ENCODE data around the gene WSB1. TPM values are rescaled to one million over a fixed set of nuclear protein-coding genes. Genes with fewer than 3 reads are reported as not detected.

Gene WSB1
- total and polyA plus RNA-seq, 2 of the 8 experiments (the other 6 are each of a cell fraction or from before 2014, with no cell fraction given), result 113 to 140 TPM

GRCh38 chr17:27332047-27332393, 38.1 kb downstream of the WSB1 start:
- Histone ChIP-seq H4K91ac (replicated peaks; ENCODE audit: insufficient read length, low read length) (peak overlapping the region; percentile 69), H3K79me1 (ENCODE audit: low read depth, low read length) (no peaks in the 10 kb centered on the region), H2BK12ac (ENCODE audit: low read depth, low read length) (peak overlapping the region; percentile 98; the same call in 1 of the 2 replicates), H3K4ac (replicated peaks; ENCODE audit: insufficient read length, low read depth, low read length) (peak overlapping the region; percentile 36), H3K27ac (ENCODE audit: low read depth, low read length) (no peak overlapping the region), H4K5ac (ENCODE audit: insufficient read length, low read depth, low read length) (no peak overlapping the region), H3K14ac (ENCODE audit: insufficient read length) (no peak overlapping the region), H3K18ac (ENCODE audit: extremely low read depth, low read length) (peak overlapping the region; percentile 24), H4K8ac (ENCODE audit: extremely low read depth, insufficient read depth, low read length) (no peak overlapping the region), H3K27me3 (replicated peaks in 1 of 4; ENCODE audit: control insufficient read depth in 3 of 4, extremely low read depth in 1 of 4, insufficient read depth in 3 of 4, low read length in 3 of 4) (no peaks in the 10 kb centered on the region; a peak in 1 of 7 replicates), H2BK20ac (ENCODE audit: low read length) (peak overlapping the region; percentile 92; the same call in 1 of the 2 replicates), H3K4me1 (replicated peaks in 1 of 4; ENCODE audit: control insufficient read depth in 3 of 4, insufficient read depth in 4 of 4, low read length in 3 of 4) (peaks cover 0 to 6% (median 5%) of the 10 kb centered on the region in 4 experiments; a peak in 6 of 7 replicates), H3K23ac (ENCODE audit: insufficient read length) (no peak overlapping the region), H3K9ac (replicated peaks in 1 of 4; ENCODE audit: extremely low read depth in 1 of 4, low read depth in 3 of 4, low read length in 3 of 4) (no peak overlapping the region), H3K4me2 (ENCODE audit: insufficient read depth in 1 of 2, low read depth in 2 of 2, low read length in 2 of 2) (peak overlapping the region; percentile 20 to 67; a peak in 2 of 4 replicates), H3K36me3 (ENCODE audit: control insufficient read depth in 2 of 4, insufficient read depth in 4 of 4, low read length in 3 of 4) (no peaks in the 10 kb centered on the region), H2BK15ac (ENCODE audit: low read length) (no peak overlapping the region), H2AK5ac (ENCODE audit: low read depth, low read length) (0 out of 2 replicates have a peak overlapping the region, but pooled peaks have one; percentile 59), H2AFZ (ENCODE audit: low read length) (no peak overlapping the region), H3K23me2 (ENCODE audit: low read depth, low read length) (no peaks in the 10 kb centered on the region), H3K79me2 (ENCODE audit: control insufficient read depth in 1 of 2, insufficient read depth in 2 of 2, low read length in 2 of 2) (no peaks in the 10 kb centered on the region), H4K20me1 (replicated peaks in 1 of 2; ENCODE audit: control insufficient read depth in 1 of 2, insufficient read depth in 2 of 2, low read length in 2 of 2) (no peaks in the 10 kb centered on the region), H3K4me3 (ENCODE audit: extremely low read depth in 1 of 4, insufficient read depth in 2 of 4, low read depth in 3 of 4, low read length in 4 of 4) (no peak overlapping the region), H2BK5ac (ENCODE audit: low read depth, low read length) (peak overlapping the region; percentile 47; the same call in 1 of the 2 replicates), H2BK120ac (replicated peaks; ENCODE audit: low read depth, low read length) (peak overlapping the region; percentile 44), H3K56ac (replicated peaks; ENCODE audit: insufficient read length, low read depth, low read length) (no peak overlapping the region), H3K9me3 (ENCODE audit: insufficient read depth in 2 of 2, low read depth in 1 of 2, low read length in 1 of 2) (no peaks in the 10 kb centered on the region)
- no peak for FAIRE-seq
- WGBS, 2 experiments (ENCODE audit: extremely low coverage in 1 of 2, insufficient coverage in 1 of 2, insufficient read length in 1 of 2, insufficient replicate concordance in 2 of 2, low coverage in 1 of 2, low lambda C conversion rate in 2 of 2, missing lambda C conversion rate in 1 of 2), result 66% methylated on average over 3 of the region's 3 CpGs; no CpG with 5 or more reads in 1 of the 2 experiments
- peak in 1 of 2 experiments; percentile 39 for DNase-seq (ENCODE audit: low read depth in 1 of 2, low spot score in 2 of 2)
- TF ChIP-seq KDM5A (IDR thresholded peaks at IDR 0.05; ENCODE audit: low read length) (no peak), SAP30 (IDR thresholded peaks at IDR 0.05; ENCODE audit: insufficient read depth, insufficient replicate concordance, low read length) (no peak), SIRT6 (IDR thresholded peaks at IDR 0.05; ENCODE audit: low read length) (no peak), HDAC6 (IDR thresholded peaks at IDR 0.05; ENCODE audit: low read depth, low read length) (no peak), E2F6 (IDR thresholded peaks at IDR 0.05) (peak; percentile 80), ATF3 (IDR thresholded peaks at IDR 0.05; ENCODE audit: insufficient read depth, low read depth, low read length) (no peak), POLR2A (IDR thresholded peaks at IDR 0.05; ENCODE audit: control extremely low read depth in 1 of 2, low read depth in 2 of 2, low read length in 2 of 2) (no peak)
- ChIA-PET CTCF (ENCODE audit: partially characterized antibody) (interaction anchor here (0.6 to 4.1 kb wide), 6 partner anchors 9 to 113 kb away, joined by 3 to 33 read pairs (median 8); no protein-coding TSS in a partner anchor), POLR2A (ENCODE audit: partially characterized antibody) (interaction anchor here (1.3 to 2.2 kb wide), 3 partner anchors 18 to 37 kb away, joined by 3 to 12 read pairs (median 10); partner anchors contain the start of gene WSB1)

Measured in H1 (cell line).